ENCODE results near the gene MEI1.
"Not testable (repeated sequence)": the region's sequence is repeated elsewhere in the genome, so short reads cannot be mapped to it uniquely, and the experiment has no call there.

MEI1 gene

DNA sequence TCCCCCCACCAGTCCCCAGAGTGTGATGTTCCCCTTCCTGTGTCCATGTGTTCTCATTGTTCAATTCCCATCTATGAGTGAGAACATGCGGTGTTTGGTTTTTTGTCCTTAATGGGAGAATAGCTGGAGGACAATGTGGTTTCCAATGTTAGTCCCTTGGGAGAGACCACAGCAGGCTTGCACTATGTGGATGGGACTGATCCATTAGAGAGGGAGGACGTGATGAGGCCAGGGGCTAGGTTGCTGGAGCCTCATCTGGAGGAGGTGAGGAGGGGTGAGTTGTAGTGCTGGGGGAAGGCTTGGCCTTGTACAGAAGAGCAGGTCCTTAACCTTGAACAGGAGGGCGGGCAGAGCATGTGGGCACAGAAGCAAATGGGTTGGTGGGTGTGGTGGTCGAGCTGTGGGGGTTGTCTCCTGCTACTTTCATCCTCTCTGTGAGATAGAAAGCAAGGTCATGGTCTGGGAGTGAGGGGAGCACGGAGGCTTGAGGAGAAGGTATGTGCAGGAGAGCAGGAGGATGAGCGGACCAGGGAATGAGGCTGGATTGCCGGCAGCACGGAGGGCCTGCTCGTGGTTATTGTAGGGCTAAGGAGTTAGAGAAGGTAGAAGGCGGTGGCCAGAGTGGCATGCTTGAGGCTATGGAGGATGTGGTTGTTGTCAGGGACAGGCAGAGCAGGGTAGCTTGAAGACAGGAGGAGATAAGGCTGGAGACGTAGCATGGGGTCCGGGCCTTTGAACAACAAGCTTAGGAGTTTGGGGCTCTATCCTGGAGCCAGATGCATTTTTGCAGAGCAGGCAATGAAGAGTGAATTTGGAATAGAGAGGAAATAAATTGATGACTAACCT is 122.4 kb downstream of the MEI1 start:
- no peak for DNase-seq (ENCODE audit: low read depth in 2 of 2)

DNA sequence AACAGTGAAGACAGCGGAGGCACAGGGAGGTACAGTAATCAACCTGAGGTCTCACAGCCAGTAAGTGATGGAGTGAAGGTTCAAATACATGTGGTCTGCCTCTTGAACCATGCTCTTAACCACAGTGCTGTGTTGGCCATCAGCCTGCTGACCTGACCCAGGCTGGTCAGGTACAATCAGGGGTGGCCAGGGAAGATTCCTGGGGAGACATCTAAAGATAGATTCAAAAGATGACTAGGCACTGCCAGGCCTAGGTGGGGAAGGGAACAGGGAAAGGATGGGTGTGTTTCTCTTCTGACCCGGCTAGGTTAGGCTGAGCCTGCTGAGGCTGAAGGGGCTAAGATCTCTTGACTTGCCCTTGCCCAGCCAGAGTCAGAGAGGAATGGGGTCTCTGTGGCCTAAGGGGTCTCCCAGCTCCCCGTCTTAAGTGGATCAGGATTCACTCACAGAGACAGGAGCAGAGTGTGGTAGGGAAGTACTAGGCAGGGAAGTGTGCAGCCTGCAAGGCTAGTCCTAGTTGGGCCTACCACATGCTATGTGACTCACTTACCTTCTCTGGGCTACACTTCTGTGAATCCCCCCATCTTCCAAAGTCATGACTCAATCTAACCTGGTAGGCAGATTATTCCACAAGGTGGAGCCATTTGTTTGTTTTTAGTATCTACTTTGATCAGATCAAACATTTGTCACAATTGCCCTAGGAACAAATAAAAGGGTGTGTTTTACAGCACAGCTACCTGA is 123.2 kb downstream of the MEI1 start:
- no peak for DNase-seq (ENCODE audit: low read depth in 2 of 2)

DNA sequence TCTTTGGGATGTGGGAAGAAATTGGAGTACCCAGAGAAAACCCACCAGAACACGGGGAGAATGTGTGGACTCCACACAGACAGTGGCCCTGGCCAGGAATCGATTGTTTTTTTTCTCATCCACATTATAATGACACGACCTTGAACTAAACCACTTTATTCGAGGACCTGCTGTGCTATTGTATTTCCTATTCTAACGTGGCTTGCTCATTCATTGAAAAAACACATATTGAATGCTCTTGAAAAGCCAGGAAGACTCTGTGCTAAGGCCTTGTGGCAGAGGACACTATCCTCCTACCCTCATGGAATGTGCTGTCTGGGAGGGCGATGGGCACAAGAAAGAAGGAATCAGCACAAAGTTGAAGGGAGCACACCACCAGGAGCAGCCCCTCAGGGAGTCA is 124.5 kb downstream of the MEI1 start:
- DNase-seq (ENCODE audit: low read depth in 2 of 2) = no peak

DNA sequence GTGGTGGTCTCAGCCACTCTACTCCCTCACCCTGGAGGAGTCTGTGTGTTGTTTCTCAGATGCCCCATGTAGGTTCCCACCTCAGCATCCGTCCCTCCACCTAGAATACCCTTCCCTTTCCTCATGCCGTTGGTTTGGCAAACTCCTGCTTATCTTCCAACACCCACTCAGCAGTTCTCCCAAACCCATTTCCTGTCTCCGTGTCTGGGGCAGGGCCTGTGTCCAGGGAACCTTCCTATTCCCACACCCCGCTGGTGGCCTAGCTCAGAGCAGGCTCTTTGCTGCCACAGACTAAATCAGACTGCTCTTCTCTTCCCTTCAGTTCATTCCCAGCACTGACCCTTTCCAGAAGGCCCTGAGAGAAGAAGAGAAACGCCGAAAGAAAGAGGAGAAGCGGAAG is 126.1 kb downstream of the MEI1 start:
- no peak for DNase-seq (ENCODE audit: low read depth in 2 of 2)

DNA sequence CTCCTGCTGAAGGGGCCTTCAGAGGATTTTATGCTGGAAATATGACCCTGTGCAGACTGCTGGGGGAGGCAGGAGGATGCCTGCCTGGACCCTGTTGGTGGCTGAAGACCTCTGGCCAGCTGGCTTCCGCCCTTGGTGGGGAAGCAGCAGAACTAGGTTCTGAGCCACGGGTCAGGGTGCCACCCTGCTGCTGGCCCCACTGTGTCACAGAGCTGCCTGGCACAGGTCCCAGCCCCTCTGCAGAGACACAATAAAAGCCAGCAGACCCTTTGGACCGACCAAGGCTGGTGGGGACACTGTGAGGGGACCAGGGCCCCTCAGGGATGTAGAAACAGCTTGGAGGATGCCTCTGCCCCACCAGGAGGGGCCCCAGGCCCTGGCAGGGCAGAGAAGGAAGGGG is 126.7 kb downstream of the MEI1 start:
- DNase-seq (ENCODE audit: low read depth in 2 of 2) = no peak

DNA sequence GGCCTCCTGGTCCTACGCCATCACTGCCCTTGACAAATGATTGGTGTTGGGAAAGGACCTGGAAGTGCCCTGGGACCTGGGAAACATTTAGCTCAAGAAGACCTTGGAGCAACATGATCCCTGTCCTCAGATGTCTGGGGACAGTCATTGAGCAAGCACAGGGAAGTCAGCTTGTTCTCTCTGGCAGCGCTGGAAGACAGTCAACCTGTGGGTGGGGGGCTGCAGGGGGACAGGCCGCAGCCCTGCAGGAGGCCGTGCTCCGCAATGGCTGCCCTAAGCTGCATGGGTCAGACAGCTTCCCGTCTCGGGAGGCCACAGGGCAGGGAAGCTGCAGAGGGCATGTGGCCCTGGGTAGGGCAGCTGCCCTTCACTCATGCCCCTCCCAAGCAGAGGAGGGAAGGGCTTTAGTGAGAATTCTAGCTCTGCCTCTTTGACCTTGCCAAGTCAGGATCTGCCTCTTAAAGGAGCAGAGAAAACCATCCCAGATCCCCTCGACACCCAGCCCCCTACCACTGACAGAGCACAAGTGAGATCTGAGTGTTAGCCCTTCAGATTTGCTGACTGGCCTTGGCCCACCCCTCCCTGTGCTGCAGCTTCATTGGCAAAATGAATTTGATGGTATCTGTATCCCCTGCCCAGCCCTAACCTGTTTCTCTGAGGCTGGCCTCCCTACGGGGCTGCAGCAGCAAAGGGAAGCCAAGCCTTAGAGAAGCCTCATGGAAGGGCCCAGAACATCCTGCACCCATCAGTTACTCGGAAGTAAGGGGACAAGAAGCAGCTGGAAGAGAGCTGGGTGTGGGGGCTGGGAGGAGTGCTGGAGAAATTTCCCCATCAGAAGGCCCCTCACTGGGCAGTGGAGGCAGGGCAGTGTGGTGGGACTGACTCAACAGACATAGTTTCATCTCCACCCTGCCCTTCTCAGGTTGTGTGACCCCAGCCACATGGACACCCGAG is 127.4 kb downstream of the MEI1 start:
- DNase-seq (ENCODE audit: low read depth in 2 of 2) = no peak

DNA sequence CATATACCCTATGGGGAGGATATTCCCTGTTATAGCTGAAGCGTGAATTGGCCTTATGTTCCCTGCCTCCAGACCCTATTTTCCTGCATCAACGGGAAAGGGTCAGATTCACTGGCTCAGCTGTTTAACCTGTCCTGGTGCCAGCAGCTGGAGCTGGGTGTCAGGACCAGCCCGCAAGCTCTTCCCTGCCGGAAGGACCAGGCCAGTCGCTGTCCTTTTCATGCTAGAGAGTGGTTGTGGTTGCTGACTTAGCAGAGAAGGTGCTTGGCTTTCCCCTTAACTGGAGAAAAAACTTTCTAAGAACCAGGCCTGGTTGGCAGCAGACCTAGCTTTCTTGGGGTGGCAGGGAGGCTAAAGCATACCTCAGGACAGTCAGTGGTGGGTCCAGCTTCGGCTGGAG is 128.4 kb downstream of the MEI1 start:
- no peak for DNase-seq (ENCODE audit: low read depth in 2 of 2)

DNA sequence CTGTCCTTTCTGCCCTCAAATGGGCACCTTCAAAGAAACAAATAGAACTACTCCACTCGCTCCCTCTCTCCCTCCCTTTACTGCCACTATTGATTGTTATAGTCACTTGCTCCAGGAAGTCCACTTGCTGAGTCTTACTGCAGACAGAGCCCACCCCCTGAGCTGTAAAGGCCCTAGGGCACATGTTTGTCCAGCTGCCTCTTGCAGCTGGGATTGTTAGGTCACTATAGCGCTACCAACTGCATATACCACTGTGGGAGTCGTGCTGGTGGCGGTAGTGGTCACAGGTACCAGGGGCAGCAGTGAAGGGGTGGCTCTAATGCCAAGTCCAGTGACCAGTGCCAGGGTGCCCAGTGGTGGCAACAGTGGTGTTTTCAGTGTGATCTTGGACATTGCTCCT is 129.2 kb downstream of the MEI1 start:
- DNase-seq (ENCODE audit: low read depth in 2 of 2) = no peak

DNA sequence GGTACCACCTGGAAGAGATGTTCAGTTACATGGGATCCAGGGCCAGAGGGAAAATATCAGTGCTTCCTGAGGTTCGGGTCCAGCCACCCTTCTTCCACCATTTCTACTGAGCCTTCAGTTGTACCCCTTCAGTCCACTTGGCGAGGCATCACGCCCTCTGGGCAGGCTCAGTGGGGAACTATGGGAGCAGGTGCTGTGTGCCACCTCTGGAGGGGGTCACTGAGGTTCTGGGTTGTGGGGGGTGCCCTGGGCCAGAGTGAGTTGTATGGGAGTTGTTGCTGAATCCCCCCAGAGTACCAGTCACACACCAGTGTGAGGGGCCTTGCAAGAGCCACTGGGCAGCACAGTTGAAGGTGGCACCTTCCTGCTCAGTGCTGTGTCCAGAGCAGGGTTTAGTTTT is 130.9 kb downstream of the MEI1 start:
- DNase-seq (ENCODE audit: low read depth in 2 of 2) = no peak

DNA sequence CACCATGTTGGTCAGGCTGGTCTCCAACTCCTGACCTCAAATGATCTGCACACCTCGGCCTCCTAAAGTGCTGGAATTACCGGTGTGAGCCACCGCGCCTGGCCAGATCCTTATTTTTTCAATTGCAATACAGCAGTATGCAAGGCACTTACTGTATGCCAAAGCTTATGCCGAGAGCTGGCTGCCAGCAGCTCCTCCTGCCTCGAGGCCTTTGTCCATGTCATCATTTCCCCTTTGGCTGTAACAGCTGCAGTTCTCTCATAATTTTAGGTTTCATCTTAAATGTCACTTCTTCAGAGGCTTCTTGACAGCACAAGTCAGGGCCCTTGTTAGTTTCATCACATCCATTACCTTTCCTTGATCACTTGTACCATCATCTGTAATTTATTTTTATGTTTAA is 132.1 kb downstream of the MEI1 start:
- DNase-seq (ENCODE audit: low read depth in 2 of 2) = no peak

DNA sequence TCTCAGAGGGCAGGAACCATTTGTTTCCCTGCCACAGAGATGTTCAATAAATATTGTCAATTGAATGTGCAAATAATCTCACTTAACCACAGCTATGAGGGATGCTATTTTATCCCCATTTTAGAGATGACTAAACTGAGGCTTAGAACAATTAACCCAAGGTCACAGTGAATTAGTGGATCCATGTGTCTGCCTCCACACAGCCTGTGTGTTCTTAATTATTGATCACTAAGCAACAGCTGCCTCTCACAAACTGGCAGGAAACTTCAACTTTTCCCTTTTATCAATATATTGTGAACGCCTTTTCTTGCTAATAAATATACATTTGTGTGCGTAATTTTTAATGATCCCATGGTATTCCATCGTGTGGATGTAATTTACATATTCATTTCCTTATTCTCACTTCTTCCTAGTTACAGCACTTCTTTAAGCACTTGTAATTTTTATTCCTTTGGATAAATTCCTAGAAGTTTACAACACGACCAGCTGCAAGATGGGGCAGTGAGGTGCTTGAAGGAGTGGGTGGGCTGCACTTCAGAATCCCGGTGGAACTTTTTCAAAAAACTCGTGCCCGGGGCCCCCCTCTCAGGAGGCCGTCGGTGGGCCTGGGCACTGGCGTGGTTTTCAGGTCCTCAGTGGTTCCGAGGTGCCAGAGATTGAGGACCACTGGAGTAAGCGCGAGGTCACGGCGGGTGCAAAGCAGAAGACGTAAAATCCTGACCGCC is 132.7 kb downstream of the MEI1 start:
- no peak for DNase-seq (ENCODE audit: low read depth in 2 of 2)

DNA sequence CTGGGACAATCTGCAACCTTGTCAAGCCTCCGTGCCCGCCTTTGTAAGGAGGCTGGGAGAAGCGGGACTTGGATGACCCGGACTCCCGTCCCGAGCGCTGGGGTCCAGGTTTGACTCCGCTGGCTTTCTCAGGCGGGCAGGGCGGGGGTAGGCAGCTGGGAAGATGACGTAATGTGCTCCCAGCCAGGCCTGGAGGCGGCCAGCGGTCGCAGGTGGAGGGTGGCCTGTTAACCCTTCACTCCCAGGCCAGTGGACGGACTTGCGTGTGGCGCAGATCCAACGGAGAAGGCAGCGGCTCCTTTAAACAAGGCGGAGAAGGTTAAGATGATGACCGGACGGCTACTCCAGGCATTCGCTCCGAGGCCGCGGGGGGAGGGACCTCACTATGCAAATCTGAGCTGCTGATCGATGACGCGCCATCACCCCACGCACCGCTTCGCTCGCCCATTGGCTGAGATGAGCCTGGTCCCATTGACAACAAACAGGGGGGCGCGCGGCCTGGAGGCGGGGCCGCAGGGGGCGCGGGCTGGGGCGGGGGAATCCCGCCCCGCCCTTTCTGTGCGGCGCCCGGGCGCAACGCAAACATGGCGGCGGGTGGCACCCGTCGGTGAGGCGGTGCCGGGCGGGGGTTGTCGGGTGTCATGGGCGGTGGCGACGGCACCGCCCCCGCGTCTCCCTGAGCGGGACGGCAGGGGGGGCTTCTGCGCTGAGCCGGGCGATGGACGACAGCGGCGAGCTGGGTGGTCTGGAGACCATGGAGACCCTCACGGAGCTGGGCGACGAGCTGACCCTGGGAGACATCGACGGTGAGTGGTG is 133.5 kb downstream of the MEI1 start, which contains the start of gene SREBF2:
TSS of gene SREBF2 (plus strand) at position 553 of the 816 bp plus-strand sequence. CDS start at position 719, 166 bp downstream.
- DNase-seq (ENCODE audit: low read depth in 2 of 2) = peak; percentile 98 to 99

DNA sequence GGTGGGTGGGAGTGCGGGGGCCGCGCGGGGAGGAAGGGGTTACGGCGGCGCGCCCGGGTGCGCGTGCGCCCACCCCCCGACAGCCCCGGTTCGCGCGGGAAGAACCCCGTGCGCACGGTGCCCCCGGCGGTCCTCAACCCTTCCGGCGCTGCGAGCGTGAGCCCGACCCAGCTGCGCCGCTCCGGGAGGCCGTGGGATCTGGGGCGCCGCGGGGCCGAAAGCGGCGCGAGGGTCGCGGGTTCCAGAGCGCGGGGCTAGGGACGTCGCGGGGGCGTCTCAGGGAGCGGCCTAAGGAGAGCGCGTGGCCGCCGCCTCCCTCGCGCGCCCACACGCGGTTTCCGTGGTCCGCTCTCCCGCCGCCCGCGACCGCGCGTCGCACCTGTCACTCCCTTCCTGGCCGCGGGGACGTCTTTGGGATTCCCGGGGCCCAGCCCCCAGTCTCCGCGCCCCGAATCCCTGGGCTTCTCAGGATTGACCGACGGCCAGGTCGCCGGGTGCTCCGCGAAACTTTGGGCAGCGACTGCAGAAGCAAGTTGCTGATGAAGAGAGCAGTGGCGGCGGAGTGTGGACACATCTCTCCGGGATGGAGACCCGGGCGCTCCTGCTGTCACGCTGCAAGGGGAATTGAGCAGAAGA is 134.2 kb downstream of the MEI1 start:
- peak; percentile 26 to 35 for DNase-seq (ENCODE audit: low read depth in 2 of 2)

DNA sequence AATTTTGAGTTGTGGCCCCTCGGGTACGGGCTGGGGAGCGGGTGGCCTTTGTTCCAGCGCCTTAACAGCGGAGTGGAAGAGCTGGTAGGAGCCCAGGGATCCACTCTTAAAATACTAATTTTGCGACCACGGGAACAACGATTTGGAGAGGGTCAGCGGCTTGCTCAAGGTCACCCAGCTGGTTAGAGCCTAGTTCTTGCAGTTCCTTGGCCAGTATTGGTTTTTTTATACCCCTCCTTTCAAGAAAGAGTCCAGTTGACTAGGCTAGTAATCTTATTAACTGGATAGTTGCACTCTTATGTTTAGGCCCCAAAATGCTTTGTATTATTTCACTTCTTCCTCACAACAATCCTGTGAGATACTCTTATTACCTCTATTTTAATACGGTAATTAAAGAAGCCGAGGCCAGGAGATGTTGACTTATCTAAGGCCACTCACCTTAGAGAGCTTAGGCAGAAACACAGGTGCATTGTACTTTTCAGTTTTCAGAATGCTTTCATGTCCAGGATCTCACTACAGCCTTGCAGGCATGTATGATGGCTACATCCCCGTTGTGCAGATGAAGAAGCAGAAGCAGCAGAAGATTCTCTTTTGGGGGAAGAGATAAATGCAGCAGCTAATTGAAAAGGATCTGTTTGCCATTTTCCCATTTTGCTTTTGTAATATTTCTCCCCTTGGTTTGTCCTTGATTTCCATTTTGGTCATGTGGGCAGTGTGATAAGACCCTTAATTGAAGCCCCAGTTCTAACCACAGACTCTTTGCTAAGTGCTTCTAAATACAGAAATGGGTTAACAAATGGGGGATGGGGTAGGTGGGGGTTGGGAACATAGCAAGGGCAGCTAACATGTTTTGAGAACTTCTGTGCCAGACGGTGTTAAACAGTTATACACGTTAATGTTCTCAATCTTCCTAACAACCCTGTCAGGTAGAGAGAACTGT is 135.0 kb downstream of the MEI1 start:
- DNase-seq (ENCODE audit: low read depth in 2 of 2) = no peak

DNA sequence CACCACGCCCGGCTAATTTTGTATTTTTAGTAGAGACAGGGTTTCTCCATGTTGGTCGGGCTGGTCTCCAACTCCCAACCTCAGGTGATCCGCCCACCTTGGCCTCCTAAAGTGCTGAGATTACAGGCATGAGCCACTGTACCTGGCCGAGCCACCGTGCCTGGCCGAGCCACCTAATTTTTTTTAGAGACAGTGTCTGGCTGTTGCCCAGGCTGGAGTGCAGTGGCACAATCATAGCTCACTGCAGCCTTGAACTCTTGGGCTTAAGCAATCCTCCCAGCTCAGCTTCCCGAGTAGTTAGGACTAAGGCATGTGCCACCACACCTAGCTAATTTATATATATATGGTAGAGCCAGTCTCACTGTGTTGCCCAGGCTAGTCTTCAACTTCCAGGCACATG is 136.2 kb downstream of the MEI1 start:
- not testable (repeated sequence) for DNase-seq (ENCODE audit: low read depth in 2 of 2)

DNA sequence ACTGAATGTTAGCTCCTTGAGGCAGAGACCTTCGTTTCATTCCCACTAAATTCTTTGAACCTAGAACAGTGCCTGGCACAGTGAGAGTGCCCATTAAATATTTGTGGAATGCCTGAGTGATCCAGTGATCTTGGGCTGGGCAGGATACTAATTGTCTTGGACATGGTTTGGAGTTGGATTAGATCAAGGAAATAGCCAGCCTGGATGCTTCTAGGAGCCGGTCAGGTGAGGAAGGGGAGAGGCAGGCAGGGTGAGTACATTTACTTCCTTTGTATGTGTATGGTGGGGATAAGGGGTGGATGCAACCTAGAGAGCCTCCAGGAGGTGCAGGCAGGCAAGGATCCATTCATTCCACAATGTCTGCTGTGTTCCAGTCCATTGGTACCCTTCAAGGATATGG is 137.2 kb downstream of the MEI1 start:
- DNase-seq (ENCODE audit: low read depth in 2 of 2) = no peak

DNA sequence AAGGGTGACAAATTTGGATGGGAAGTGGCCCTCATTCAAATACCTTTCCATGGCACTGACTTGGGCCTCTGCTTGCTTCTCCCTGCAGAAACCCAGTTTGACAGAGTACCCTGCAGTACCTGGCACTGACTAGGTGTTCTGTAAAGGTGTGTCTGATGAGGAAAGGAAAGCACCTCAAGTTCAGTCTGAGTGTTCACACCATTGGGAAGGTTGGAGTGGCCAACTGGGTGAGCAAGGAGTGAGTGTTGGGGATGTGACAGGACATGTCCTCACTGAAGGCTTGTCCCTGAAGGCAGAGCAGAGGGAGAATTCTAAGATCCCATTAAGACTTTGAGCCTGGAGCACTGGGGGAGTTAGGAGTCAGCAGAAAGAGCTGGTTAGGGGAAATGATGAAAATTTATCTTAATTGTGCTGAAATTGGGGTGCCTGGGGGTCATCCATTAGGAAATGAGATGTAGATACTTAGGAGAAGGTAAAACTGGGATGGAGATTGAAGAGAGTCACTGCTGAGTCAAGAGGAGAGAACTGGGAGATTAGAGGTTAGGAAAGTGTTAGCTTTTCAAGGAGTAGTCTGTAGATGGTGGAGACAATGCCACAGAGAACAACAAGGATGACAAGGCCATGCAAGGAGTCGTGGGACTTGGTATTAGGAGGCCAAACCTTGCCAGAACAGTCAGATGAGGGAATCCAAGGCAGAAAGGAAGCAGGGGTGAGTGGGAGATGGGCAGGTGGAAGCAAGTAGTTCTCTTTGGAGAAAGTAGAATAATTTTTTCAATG is 139.7 kb downstream of the MEI1 start:
- no peak for DNase-seq (ENCODE audit: low read depth in 2 of 2)

DNA sequence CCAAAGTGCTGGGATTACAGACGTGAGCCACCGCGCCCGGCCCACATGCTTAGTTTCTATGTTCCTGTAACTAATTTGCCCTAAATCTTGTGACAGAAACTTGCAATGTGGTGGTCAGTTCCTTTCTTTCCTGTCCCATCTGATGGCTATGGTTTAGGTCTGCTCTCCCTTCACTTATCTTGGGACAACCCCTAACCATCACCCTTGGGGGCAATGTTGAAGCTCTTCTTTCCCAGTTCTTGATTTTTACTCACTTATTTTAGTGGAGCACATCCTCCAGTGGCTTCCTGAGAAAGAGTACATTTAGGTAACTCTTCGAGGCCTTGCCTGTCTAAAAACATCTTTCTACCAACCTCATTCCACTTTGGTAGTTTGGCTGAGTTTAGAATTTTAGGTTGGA is 140.9 kb downstream of the MEI1 start:
- DNase-seq (ENCODE audit: low read depth in 2 of 2) = no peak

Data from stimulated activated CD8-positive, alpha-beta memory T cell treated with anti-CD3 and anti-CD28 coated beads, Interleukin-15, amount 100 ng/mL, for 48 hours (primary cell).